Keratinocyte (primary cell): Measurements from ENCODE around the gene AFAP1L2.

Source experiments
- EZH2 ChIP-seq: IDR thresholded peaks from one replicate; pipeline ENCODE4 v1.6.1; 2012; ENCODE audit warnings: inconsistent platforms, mild to moderate bottlenecking, low read length, moderate library complexity
- TF ChIP-seq, protein P1 (sequence below), 3 experiments: IDR thresholded peaks in 1 of 3; conservative IDR thresholded peaks in 1 of 3; optimal IDR thresholded peaks in 1 of 3; 2 replicates in 2 of 3; 3 replicates in 1 of 3; pipeline versions ENCODE3 to v1.5.1; 2011; ENCODE audit warnings: low read length in 3 of 3, mild to moderate bottlenecking in 3 of 3, moderate library complexity in 2 of 3, control low read depth in 1 of 3, inconsistent platforms in 1 of 3; ENCODE audit not compliant: insufficient read depth in 2 of 3; ENCODE audit errors: extremely low read depth in 1 of 3

DNA sequence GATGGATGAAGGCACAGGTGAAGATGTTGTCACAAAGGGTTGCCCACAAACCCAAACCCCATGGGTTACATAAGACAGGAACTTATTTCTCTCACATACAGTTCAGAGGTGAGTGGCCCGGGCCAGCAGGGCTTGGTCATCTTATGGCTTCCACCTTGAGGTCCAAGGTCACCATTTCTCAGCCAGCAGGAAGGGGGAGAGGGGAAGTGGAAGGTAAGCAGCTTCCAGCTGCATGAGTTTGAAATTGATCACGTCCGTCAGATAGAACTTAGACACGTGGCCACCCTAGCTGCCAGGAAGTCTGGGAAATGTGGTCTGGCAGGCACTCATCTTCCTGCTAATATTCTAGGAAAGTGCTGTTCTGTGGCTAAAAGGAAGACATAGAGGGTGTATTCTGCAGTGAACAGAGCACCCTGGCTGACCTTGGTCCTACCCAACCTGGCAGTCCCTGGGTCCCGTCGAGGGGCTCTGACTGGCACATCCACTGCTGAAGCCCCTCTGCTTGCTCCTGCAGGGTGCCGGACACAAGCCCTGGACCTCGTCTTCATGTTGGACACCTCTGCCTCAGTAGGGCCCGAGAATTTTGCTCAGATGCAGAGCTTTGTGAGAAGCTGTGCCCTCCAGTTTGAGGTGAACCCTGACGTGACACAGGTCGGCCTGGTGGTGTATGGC is 115.7 kb downstream of the AFAP1L2 start:
- TF ChIP-seq, protein P1, sequence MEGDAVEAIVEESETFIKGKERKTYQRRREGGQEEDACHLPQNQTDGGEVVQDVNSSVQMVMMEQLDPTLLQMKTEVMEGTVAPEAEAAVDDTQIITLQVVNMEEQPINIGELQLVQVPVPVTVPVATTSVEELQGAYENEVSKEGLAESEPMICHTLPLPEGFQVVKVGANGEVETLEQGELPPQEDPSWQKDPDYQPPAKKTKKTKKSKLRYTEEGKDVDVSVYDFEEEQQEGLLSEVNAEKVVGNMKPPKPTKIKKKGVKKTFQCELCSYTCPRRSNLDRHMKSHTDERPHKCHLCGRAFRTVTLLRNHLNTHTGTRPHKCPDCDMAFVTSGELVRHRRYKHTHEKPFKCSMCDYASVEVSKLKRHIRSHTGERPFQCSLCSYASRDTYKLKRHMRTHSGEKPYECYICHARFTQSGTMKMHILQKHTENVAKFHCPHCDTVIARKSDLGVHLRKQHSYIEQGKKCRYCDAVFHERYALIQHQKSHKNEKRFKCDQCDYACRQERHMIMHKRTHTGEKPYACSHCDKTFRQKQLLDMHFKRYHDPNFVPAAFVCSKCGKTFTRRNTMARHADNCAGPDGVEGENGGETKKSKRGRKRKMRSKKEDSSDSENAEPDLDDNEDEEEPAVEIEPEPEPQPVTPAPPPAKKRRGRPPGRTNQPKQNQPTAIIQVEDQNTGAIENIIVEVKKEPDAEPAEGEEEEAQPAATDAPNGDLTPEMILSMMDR (optimal IDR thresholded peaks at IDR 0.05 in 1 of 3, IDR thresholded peaks at IDR 0.05 in 1 of 3, conservative IDR thresholded peaks at IDR 0.05 in 1 of 3; ENCODE audit: extremely low read depth in 1 of 3, insufficient read depth in 2 of 3, low read length in 3 of 3), result no peak
- no peak for TF ChIP-seq EZH2
